GM12878 (cell line): ENCODE measurements around the gene XPOT. TPM values are rescaled to one million over a fixed set of nuclear protein-coding genes. Genes with fewer than 3 reads are reported as not detected.

Experiments
- ATAC-seq: fragments of 200-7000 bp; cut with Tn5 transposase; 3 replicates; pipeline ENCODE4 v1.9.1; 2020; ENCODE audit warnings: mild to moderate bottlenecking, moderate library complexity
- BruUV-seq: library from RNA; stranded (reverse); fragments of 400-500 nt; replicated peaks from 2 replicates; lab custom pipeline; 2021; lab: Mats Ljungman, UMichigan
- CTCF ChIA-PET: fragments of 300-600 bp; sonication (Branson Sonifier 250); formaldehyde crosslinking; extraction: SDS; loops from one replicate; lab custom pipeline; 2021; ENCODE audit warnings: inconsistent platforms; lab: Yijun Ruan, JAX
- POLR2A ChIA-PET: fragments of 350-600 bp; formaldehyde crosslinking; extraction: SDS; loops from one replicate; lab custom pipeline; 2021; ENCODE audit warnings: inconsistent platforms; lab: Charles Lee
- RAD21 ChIA-PET: fragments of 300-600 bp; sonication (Branson Sonifier 250); formaldehyde crosslinking; loops from one replicate; lab custom pipeline; 2023; ENCODE audit warnings: antibody characterized with exemption; ENCODE audit not compliant: unreplicated experiment; lab: Charles Lee
- SMC1A ChIA-PET: fragments of 300-600 bp; sonication (Branson Sonifier 250); formaldehyde crosslinking; loops from one replicate; lab custom pipeline; 2023; ENCODE audit not compliant: unreplicated experiment, uncharacterized antibody; lab: Charles Lee
- DNase-seq: peaks from one replicate; pipeline ENCODE4 v3.0.0-alpha.2; 2011; ENCODE audit warnings: low read depth, low spot score
- FAIRE-seq: peaks from 3 replicates; lab custom pipeline; 2011; peaks lifted over from hg19 to GRCh38; lab: Jason Lieb, UNC
- H2AFZ ChIP-seq: 2 replicates; pipeline ENCODE4 v1.6.0; 2011; ENCODE audit warnings: low read depth, low read length, control low read depth; ENCODE audit not compliant: control insufficient read depth
- H3K27ac ChIP-seq: 2 replicates; pipeline ENCODE4 v1.5.1; 2011; ENCODE audit warnings: control low read depth; ENCODE audit not compliant: control insufficient read depth, insufficient read depth
- H3K27me3 ChIP-seq, 2 experiments: replicated peaks in 1 of 2; 2 replicates each; pipeline versions ENCODE4 v1.6.0 to v1.6.1; 2011; ENCODE audit warnings: low read length in 1 of 2; ENCODE audit not compliant: control insufficient read depth in 2 of 2, insufficient read depth in 2 of 2
- H3K36me3 ChIP-seq, 2 experiments: 2 replicates each; pipeline ENCODE4 v1.5.1; 2011; ENCODE audit warnings: low read length in 1 of 2; ENCODE audit not compliant: control insufficient read depth in 2 of 2, insufficient read depth in 2 of 2
- H3K4me1 ChIP-seq: 2 replicates; pipeline ENCODE4 v1.6.1; 2011; ENCODE audit warnings: mild to moderate bottlenecking, low read length, moderate library complexity, mixed read lengths; ENCODE audit not compliant: control insufficient read depth, insufficient read depth
- H3K4me2 ChIP-seq: 2 replicates; pipeline ENCODE4 v1.6.0; 2011; ENCODE audit warnings: control low read depth; ENCODE audit not compliant: control insufficient read depth, insufficient read depth
- H3K4me3 ChIP-seq: fragments of 200-600 bp; sonication (generic); 2 replicates; pipeline ENCODE4 v1.5.1; 2016
- H3K79me2 ChIP-seq: 2 replicates; pipeline ENCODE4 v1.6.0; 2011; ENCODE audit warnings: low read length; ENCODE audit not compliant: control insufficient read depth, insufficient read depth
- H3K9ac ChIP-seq: 2 replicates; pipeline ENCODE4 v1.8.0; 2011; ENCODE audit warnings: low read length, control low read depth, mixed read lengths; ENCODE audit not compliant: control insufficient read depth, insufficient read depth
- H3K9me3 ChIP-seq: replicated peaks from 3 replicates; pipeline ENCODE4 v1.5.1; 2011; ENCODE audit warnings: mild to moderate bottlenecking, low read length; ENCODE audit not compliant: control insufficient read depth, insufficient read depth
- H4K20me1 ChIP-seq: 2 replicates; pipeline ENCODE4 v1.6.0; 2011; ENCODE audit not compliant: control insufficient read depth, insufficient read depth
- BACH1 ChIP-seq: fragments of 450-650 bp; IDR thresholded peaks from 2 replicates; pipeline ENCODE4 v1.6.1; 2017; ENCODE audit warnings: mild to moderate bottlenecking, borderline replicate concordance
- BHLHE40 ChIP-seq, 2 experiments: fragments of 450-650 bp in 1 of 2; IDR thresholded peaks; 2 replicates each; pipeline ENCODE4 v1.6.1; 2011 to 2017; ENCODE audit warnings: low read depth in 2 of 2, borderline replicate concordance in 1 of 2, improper control_type of control experiment in 1 of 2, low read length in 1 of 2, mild to moderate bottlenecking in 1 of 2
- CEBPB ChIP-seq, 2 experiments: fragments of 150-350 bp in 1 of 2; IDR thresholded peaks; 2 replicates each; pipeline ENCODE4 v1.6.1; 2012 to 2014; ENCODE audit warnings: low read depth in 2 of 2, low read length in 2 of 2, borderline replicate concordance in 1 of 2, inconsistent platforms in 1 of 2
- CHD2 ChIP-seq: IDR thresholded peaks from 2 replicates; pipeline ENCODE4 v1.6.1; 2011; ENCODE audit warnings: low read depth, low read length, improper control_type of control experiment, borderline replicate concordance
- DPF2 ChIP-seq: fragments of 450-650 bp; IDR thresholded peaks from 2 replicates; pipeline ENCODE4 v1.6.1; 2017; ENCODE audit warnings: mild to moderate bottlenecking
- ESRRA ChIP-seq: IDR thresholded peaks from 2 replicates; pipeline ENCODE4 v1.6.1; 2012; ENCODE audit warnings: mild to moderate bottlenecking, low read length, improper control_type of control experiment
- HDGF ChIP-seq: fragments of 450-650 bp; IDR thresholded peaks from 2 replicates; pipeline ENCODE4 v1.6.1; 2016; ENCODE audit warnings: antibody characterized with exemption
- IKZF1 ChIP-seq: fragments of 450-650 bp; conservative IDR thresholded peaks from 2 replicates; pipeline ENCODE4 v1.6.1; 2017; ENCODE audit warnings: antibody characterized with exemption, mild to moderate bottlenecking
- LARP7 ChIP-seq: fragments of 450-650 bp; IDR thresholded peaks from 2 replicates; pipeline ENCODE4 v1.6.1; 2017; ENCODE audit warnings: mild to moderate bottlenecking
- MTA3 ChIP-seq: IDR thresholded peaks from 2 replicates; pipeline ENCODE4 v1.6.1; 2012; ENCODE audit warnings: low read length, inconsistent platforms, borderline replicate concordance
- MXI1 ChIP-seq: fragments of 150-350 bp; IDR thresholded peaks from 2 replicates; pipeline ENCODE4 v1.6.1; 2011; ENCODE audit warnings: low read depth, mild to moderate bottlenecking, inconsistent platforms, low read length, improper control_type of control experiment
- NBN ChIP-seq: fragments of 450-650 bp; IDR thresholded peaks from 2 replicates; pipeline ENCODE4 v1.6.1; 2016
- NKRF ChIP-seq: fragments of 450-650 bp; conservative IDR thresholded peaks from 2 replicates; pipeline ENCODE4 v1.6.1; 2017; ENCODE audit warnings: mild to moderate bottlenecking, moderate library complexity
- PAX5 ChIP-seq: IDR thresholded peaks from 2 replicates; pipeline ENCODE4 v1.6.1; 2011; ENCODE audit warnings: low read depth, low read length, borderline replicate concordance
- POLR2A ChIP-seq: IDR thresholded peaks from 2 replicates; pipeline ENCODE4 v1.6.1; 2011; ENCODE audit warnings: low read depth, mild to moderate bottlenecking, low read length
- RB1 ChIP-seq: fragments of 450-650 bp; formaldehyde crosslinking; IDR thresholded peaks from 2 replicates; pipeline ENCODE4 v1.6.1; 2017; ENCODE audit warnings: mild to moderate bottlenecking, borderline replicate concordance
- SMARCA5 ChIP-seq: fragments of 450-650 bp; IDR thresholded peaks from 2 replicates; pipeline ENCODE4 v1.6.1; 2017; ENCODE audit warnings: mild to moderate bottlenecking
- ZNF207 ChIP-seq: fragments of 450-650 bp; IDR thresholded peaks from 2 replicates; pipeline ENCODE4 v1.6.1; 2014; ENCODE audit warnings: antibody characterized with exemption, mild to moderate bottlenecking, borderline replicate concordance
- ZNF217 ChIP-seq: fragments of 450-650 bp; IDR thresholded peaks from 2 replicates; pipeline ENCODE4 v1.6.1; 2017; ENCODE audit warnings: antibody characterized with exemption, mild to moderate bottlenecking
- ZSCAN29 ChIP-seq: fragments of 450-650 bp; IDR thresholded peaks from 2 replicates; pipeline ENCODE4 v1.6.1; 2017; ENCODE audit warnings: mild to moderate bottlenecking, moderate library complexity
- WGBS: methylation state at CpG from one replicate; pipeline ENCODE4 v1.1.6; 2016; ENCODE audit warnings: low lambda C conversion rate; ENCODE audit not compliant: insufficient replicate concordance, insufficient coverage; ENCODE audit errors: missing lambda C conversion rate; 5-methylcytosine and 5-hydroxymethylcytosine counted together
- in situ Hi-C: fragments of 300-500 bp; cut with MboI; formaldehyde crosslinking; loops from 9 replicates; pipeline ENCODE4 v1.14.3; 2018; ENCODE audit warnings: mixed read lengths
- intact Hi-C: fragments of 100-400 bp; cut with micrococcal nuclease; formaldehyde crosslinking; loops from one replicate; pipeline ENCODE4 v1.14.2; 2022; ENCODE audit not compliant: unreplicated experiment
- polyA plus RNA-seq, 11 experiments: library from polyadenylated mRNA; depleted of rRNA in 4 of 11; unstranded in 6 of 11; stranded (reverse) in 5 of 11; fragments of >200 nt; fragmentation: Nextera tagmentation in 4 of 11; fragmentation: Illumina TruSeq in 1 of 11; extraction: Ambion mirVana in 4 of 11; extraction: Trizol in 1 of 11; gene quantifications; 1 replicate in 1 of 11; 2 replicates in 10 of 11; pipeline versions ENCODE4 v1.2.1 to v1.2.3, GENCODE V29; 2011 to 2016; ENCODE audit warnings: inconsistent platforms in 2 of 11, missing spikeins in 2 of 11, low read depth in 1 of 11
- total RNA-seq, 4 experiments: library from RNA; depleted of rRNA in 3 of 4; stranded (reverse); fragments of >200 nt in 3 of 4; fragmentation: Illumina TruSeq in 1 of 4; extraction: Trizol in 1 of 4; gene quantifications; 2 replicates each; pipeline versions ENCODE4 v1.2.1 to v1.2.3, GENCODE V29; 2013 to 2021
- TF ChIP-seq, protein P1 (sequence below): fragments of 450-650 bp; IDR thresholded peaks from 2 replicates; pipeline ENCODE4 v1.6.1; 2016; ENCODE audit warnings: mild to moderate bottlenecking

The XPOT gene
- total and polyA plus RNA-seq, 10 of the 15 experiments (the other 5 are each of a cell fraction or from before 2014, with no cell fraction given): 11.9 to 66.3 (median 54.7) TPM

- FAIRE-seq (no peak), DNase-seq (no peak), ATAC-seq (peak; percentile 53)
- WGBS: 2% methylated on average over 63 of the region's 78 CpGs
- peak overlapping the region; percentile 93 for H3K27ac ChIP-seq
- H3K4me3 ChIP-seq: peak overlapping the region; percentile 85
- H3K9ac ChIP-seq: peak overlapping the region; percentile 88
- H3K27me3 ChIP-seq: no peaks in the 10 kb centered on the region
- BruUV-seq: no TSS peak
- no peaks in the 10 kb centered on the region for H4K20me1 ChIP-seq
- H3K36me3 ChIP-seq: no peaks in the 10 kb centered on the region
- H3K4me2 ChIP-seq: peak overlapping the region; percentile 75
- intact Hi-C loops (loop anchor here (1.0 to 10.0 kb wide), 3 partner anchors 48 to 1760 kb away; partner anchors contain the start of genes KICS2, TBK1 and TMBIM4), in situ Hi-C loops (loop anchor here (5.0 kb wide), 1 partner anchor 43 kb away; no protein-coding TSS in a partner anchor)
- CTCF ChIA-PET: interaction anchor here (1.5 to 1.6 kb wide), 2 partner anchors 11 to 55 kb away, joined by 3 to 5 read pairs; no protein-coding TSS in a partner anchor
- peaks cover 39% of the 10 kb centered on the region for H3K79me2 ChIP-seq
- H2AFZ ChIP-seq: peak overlapping the region; percentile 80
- no peaks in the 10 kb centered on the region for H3K9me3 ChIP-seq
- H3K4me1 ChIP-seq: peaks cover 4% of the 10 kb centered on the region
- SMC1A ChIA-PET: interaction anchor here (1.1 to 1.3 kb wide), 2 partner anchors 13 to 46 kb away, joined by 3 to 4 read pairs; no protein-coding TSS in a partner anchor
- POLR2A ChIA-PET: no interaction called here
- RAD21 ChIA-PET: interaction anchor here (0.5 to 1.2 kb wide), 4 partner anchors 13 to 401 kb away, joined by 3 to 4 read pairs (median 3); no protein-coding TSS in a partner anchor
- TF ChIP-seq ZSCAN29 (peak; percentile 44; the same call in 1 of the 2 replicates), MXI1 (no peak), NKRF (peak; percentile 67; the same call in 1 of the 2 replicates), MTA3 (no peak), BACH1 (peak; percentile 86), NBN (peak; percentile 27; the same call in 1 of the 2 replicates), IKZF1 (peak; percentile 86), BHLHE40 (IDR thresholded peaks at IDR 0.05; ENCODE audit: borderline replicate concordance in 1 of 2, low read depth in 2 of 2, low read length in 1 of 2) (0 out of 4 replicates have a peak, but pooled peaks of 1 of the 2 experiments have one; percentile 4), RB1 (peak; percentile 57; the same call in 1 of the 2 replicates), CHD2 (0 out of 2 replicates have a peak, but pooled peaks have one; percentile 2), LARP7 (peak; percentile 92; the same call in 1 of the 2 replicates), CEBPB (IDR thresholded peaks at IDR 0.05; ENCODE audit: borderline replicate concordance in 1 of 2, low read depth in 2 of 2, low read length in 2 of 2) (peak in 1 of 2 experiments; percentile 82; a peak in 2 of 4 replicates), POLR2A (peak; percentile 83), PAX5 (0 out of 2 replicates have a peak, but pooled peaks have one; percentile 44), ESRRA (no peak), SMARCA5 (peak; percentile 26; the same call in 1 of the 2 replicates), ZNF207 (0 out of 2 replicates have a peak, but pooled peaks have one; percentile 48), HDGF (peak; percentile 41; the same call in 1 of the 2 replicates), ZNF217 (peak; percentile 85; the same call in 1 of the 2 replicates), DPF2 (peak; percentile 84)
- TF ChIP-seq, protein P1, sequence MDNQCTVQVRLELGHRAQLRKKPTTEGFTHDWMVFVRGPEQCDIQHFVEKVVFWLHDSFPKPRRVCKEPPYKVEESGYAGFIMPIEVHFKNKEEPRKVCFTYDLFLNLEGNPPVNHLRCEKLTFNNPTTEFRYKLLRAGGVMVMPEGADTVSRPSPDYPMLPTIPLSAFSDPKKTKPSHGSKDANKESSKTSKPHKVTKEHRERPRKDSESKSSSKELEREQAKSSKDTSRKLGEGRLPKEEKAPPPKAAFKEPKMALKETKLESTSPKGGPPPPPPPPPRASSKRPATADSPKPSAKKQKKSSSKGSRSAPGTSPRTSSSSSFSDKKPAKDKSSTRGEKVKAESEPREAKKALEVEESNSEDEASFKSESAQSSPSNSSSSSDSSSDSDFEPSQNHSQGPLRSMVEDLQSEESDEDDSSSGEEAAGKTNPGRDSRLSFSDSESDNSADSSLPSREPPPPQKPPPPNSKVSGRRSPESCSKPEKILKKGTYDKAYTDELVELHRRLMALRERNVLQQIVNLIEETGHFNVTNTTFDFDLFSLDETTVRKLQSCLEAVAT: 0 out of 2 replicates have a peak, but pooled peaks have one; percentile 20
These were observed 471 bp downstream of the XPOT start for GRCh38 chr12:64404470-64405256.
